Gastrocnemius medialis (tissue), 4 donors: Measurements from ENCODE around the gene FXYD2.

Experiments used
- POLR2A ChIP-seq, 2 donors: fragments of 450-650 bp; IDR thresholded peaks; one replicate each; pipeline ENCODE4 v1.6.1; 2017; ENCODE audit warnings: antibody characterized with exemption in 2 of 2, mild to moderate bottlenecking in 2 of 2, moderate library complexity in 2 of 2
- TF ChIP-seq, protein P1 (sequence below), 5 experiments: fragments of 450-650 bp in 3 of 5; fragments of 200-600 bp in 2 of 5; sonication (generic) in 2 of 5; IDR thresholded peaks in 4 of 5; conservative IDR thresholded peaks in 1 of 5; 1 replicate in 4 of 5; 2 replicates in 1 of 5; pipeline ENCODE4 v1.5.1; 2016 to 2019; ENCODE audit warnings: antibody characterized with exemption in 5 of 5, mild to moderate bottlenecking in 3 of 5, moderate library complexity in 3 of 5

GRCh38 chr11:117862753-117863152 lies 38.2 kb upstream of the FXYD2 start:
- TF ChIP-seq, protein P1, sequence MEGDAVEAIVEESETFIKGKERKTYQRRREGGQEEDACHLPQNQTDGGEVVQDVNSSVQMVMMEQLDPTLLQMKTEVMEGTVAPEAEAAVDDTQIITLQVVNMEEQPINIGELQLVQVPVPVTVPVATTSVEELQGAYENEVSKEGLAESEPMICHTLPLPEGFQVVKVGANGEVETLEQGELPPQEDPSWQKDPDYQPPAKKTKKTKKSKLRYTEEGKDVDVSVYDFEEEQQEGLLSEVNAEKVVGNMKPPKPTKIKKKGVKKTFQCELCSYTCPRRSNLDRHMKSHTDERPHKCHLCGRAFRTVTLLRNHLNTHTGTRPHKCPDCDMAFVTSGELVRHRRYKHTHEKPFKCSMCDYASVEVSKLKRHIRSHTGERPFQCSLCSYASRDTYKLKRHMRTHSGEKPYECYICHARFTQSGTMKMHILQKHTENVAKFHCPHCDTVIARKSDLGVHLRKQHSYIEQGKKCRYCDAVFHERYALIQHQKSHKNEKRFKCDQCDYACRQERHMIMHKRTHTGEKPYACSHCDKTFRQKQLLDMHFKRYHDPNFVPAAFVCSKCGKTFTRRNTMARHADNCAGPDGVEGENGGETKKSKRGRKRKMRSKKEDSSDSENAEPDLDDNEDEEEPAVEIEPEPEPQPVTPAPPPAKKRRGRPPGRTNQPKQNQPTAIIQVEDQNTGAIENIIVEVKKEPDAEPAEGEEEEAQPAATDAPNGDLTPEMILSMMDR (IDR thresholded peaks at IDR 0.05 in 4 of 5, conservative IDR thresholded peaks at IDR 0.05 in 1 of 5), result no peak
- TF ChIP-seq POLR2A (IDR thresholded peaks at IDR 0.05), result no peak
